HG02885 (cell line): ENCODE measurements around the gene MYRF.

ENCODE experiments used
- ATAC-seq: cut with Tn5 transposase; IDR thresholded peaks from one replicate; pipeline ENCODE4 v1.9.1; 2021; ENCODE audit warnings: mild to moderate bottlenecking; ENCODE audit not compliant: unreplicated experiment, poor library complexity

The MYRF gene

GRCh38 chr11:61718046-61718531, 34.3 kb upstream of the MYRF start:
- no peak for ATAC-seq

GRCh38 chr11:61718621-61719302, 33.7 kb upstream of the MYRF start:
- ATAC-seq: no peak

- ATAC-seq: no peak
These were observed 32.5 kb upstream of the MYRF start for GRCh38 chr11:61719978-61720377.

GRCh38 chr11:61720597-61720996, 31.8 kb upstream of the MYRF start:
- ATAC-seq: no peak

GRCh38 chr11:61724437-61724836, 28.0 kb upstream of the MYRF start:
- ATAC-seq: no peak

GRCh38 chr11:61725781-61726231, 26.6 kb upstream of the MYRF start:
- no peak for ATAC-seq

- ATAC-seq: no peak
These were observed 25.7 kb upstream of the MYRF start for GRCh38 chr11:61726775-61727174.

GRCh38 chr11:61727401-61727811, 25.0 kb upstream of the MYRF start:
- ATAC-seq: no peak

- no peak for ATAC-seq
These were observed 24.1 kb upstream of the MYRF start for GRCh38 chr11:61728066-61728939.

GRCh38 chr11:61728940-61729219, 23.6 kb upstream of the MYRF start:
- no peak for ATAC-seq

- no peak for ATAC-seq
These were observed 22.0 kb upstream of the MYRF start for GRCh38 chr11:61730240-61730994.

GRCh38 chr11:61731211-61731951, 21.1 kb upstream of the MYRF start:
- no peak for ATAC-seq

GRCh38 chr11:61731952-61732675, 20.3 kb upstream of the MYRF start:
- ATAC-seq: no peak

GRCh38 chr11:61732705-61733104, 19.7 kb upstream of the MYRF start:
- ATAC-seq: no peak

- peak; percentile 84 for ATAC-seq
These were observed 19.1 kb upstream of the MYRF start for GRCh38 chr11:61733120-61733978.

- ATAC-seq: no peak
These were observed 17.7 kb upstream of the MYRF start for GRCh38 chr11:61734767-61735166.

GRCh38 chr11:61735391-61735790, 17.0 kb upstream of the MYRF start:
- no peak for ATAC-seq

- no peak for ATAC-seq
These were observed 16.1 kb upstream of the MYRF start for GRCh38 chr11:61736310-61736709.

GRCh38 chr11:61737131-61737530, 15.3 kb upstream of the MYRF start:
- no peak for ATAC-seq
